ENCODE measurements around the gene FN3KRP. TPM values are rescaled to one million over a fixed set of nuclear protein-coding genes. Genes with fewer than 3 reads are reported as not detected.

The FN3KRP gene
- total RNA-seq, 1 donor from 2014 or later: 10.6 TPM

GRCh38 chr17:82710499-82711232, 5.8 kb upstream of the FN3KRP start:
- Histone ChIP-seq H3K4me3 (no peak overlapping the region), H3K27me3 (no peaks in the 10 kb centered on the region), H3K9me3 (no peaks in the 10 kb centered on the region), H3K4me1 (peaks cover under 1% of the 10 kb centered on the region), H3K36me3 (no peaks in the 10 kb centered on the region), H3K27ac (no peak overlapping the region)
- TF ChIP-seq CTCF (IDR thresholded peaks at IDR 0.05) (no peak), POLR2AphosphoS5 (IDR thresholded peaks at IDR 0.05; ENCODE audit: insufficient read depth in 1 of 2, low read depth in 1 of 2) (no peak), POLR2A (IDR thresholded peaks at IDR 0.05) (no peak)
- no peak for DNase-seq (ENCODE audit: extremely low spot score in 2 of 2)
- intact Hi-C loops (cut with DNase I): no loop called here

- no peaks in the 10 kb centered on the region for H3K9me3 ChIP-seq
- H3K4me1 ChIP-seq: peaks cover 20% of the 10 kb centered on the region
- no peaks in the 10 kb centered on the region for H3K36me3 ChIP-seq
- no peak overlapping the region for H3K27ac ChIP-seq
- no peak for TF ChIP-seq POLR2A (IDR thresholded peaks at IDR 0.05)
- TF ChIP-seq CTCF (IDR thresholded peaks at IDR 0.05): no peak
- no peak for TF ChIP-seq POLR2AphosphoS5 (IDR thresholded peaks at IDR 0.05; ENCODE audit: insufficient read depth in 1 of 2, low read depth in 1 of 2)
- DNase-seq (ENCODE audit: extremely low spot score in 2 of 2): no peak
- intact Hi-C loops (cut with DNase I): no loop called here
- H3K4me3 ChIP-seq: no peak overlapping the region
- H3K27me3 ChIP-seq: no peaks in the 10 kb centered on the region
Observed at GRCh38 chr17:82713071-82713723, 3.3 kb upstream of the FN3KRP start.

- Histone ChIP-seq H3K27me3 (no peaks in the 10 kb centered on the region), H3K27ac (no peak overlapping the region), H3K4me3 (no peak overlapping the region), H3K9me3 (no peaks in the 10 kb centered on the region), H3K36me3 (peaks cover 0 to 12% of the 10 kb centered on the region in 2 donors), H3K4me1 (peaks cover 22% of the 10 kb centered on the region)
- intact Hi-C loops (cut with DNase I): no loop called here
- TF ChIP-seq POLR2A (IDR thresholded peaks at IDR 0.05) (no peak), POLR2AphosphoS5 (IDR thresholded peaks at IDR 0.05; ENCODE audit: insufficient read depth in 1 of 2, low read depth in 1 of 2) (no peak), CTCF (IDR thresholded peaks at IDR 0.05) (no peak)
- DNase-seq (ENCODE audit: extremely low spot score in 2 of 2): no peak
Observed at GRCh38 chr17:82718986-82719685, 2.6 kb downstream of the FN3KRP start.

- intact Hi-C loops (cut with DNase I): no loop called here
Observed at GRCh38 chr17:82720204-82720603, 3.7 kb downstream of the FN3KRP start.

More at GRCh38 chr17:82720204-82720603, 3.7 kb downstream of the FN3KRP start:
- Histone ChIP-seq H3K27ac (no peak overlapping the region), H3K9me3 (no peaks in the 10 kb centered on the region), H3K36me3 (peaks cover 0 to 12% of the 10 kb centered on the region in 2 donors), H3K4me1 (peaks cover 22% of the 10 kb centered on the region), H3K27me3 (no peaks in the 10 kb centered on the region), H3K4me3 (no peak overlapping the region)
- DNase-seq (ENCODE audit: extremely low spot score in 2 of 2): no peak
- TF ChIP-seq POLR2A (IDR thresholded peaks at IDR 0.05): no peak
- no peak for TF ChIP-seq CTCF (IDR thresholded peaks at IDR 0.05)
- no peak for TF ChIP-seq POLR2AphosphoS5 (IDR thresholded peaks at IDR 0.05; ENCODE audit: insufficient read depth in 1 of 2, low read depth in 1 of 2)
